Naive thymus-derived CD4-positive, alpha-beta T cell (primary cell): ENCODE measurements around the gene PHGDH. TPM values are rescaled to one million over a fixed set of nuclear protein-coding genes. Genes with fewer than 3 reads are reported as not detected.
"Not testable (repeated sequence)": the region's sequence is repeated elsewhere in the genome, so short reads cannot be mapped to it uniquely, and the experiment has no call there.

ENCODE experiments used
- ATAC-seq: fragments of 150-1000 bp; cut with Tn5 transposase; 2 replicates; pipeline ENCODE4 v1.10.0; 2021; ENCODE audit warnings: mild to moderate bottlenecking, moderate library complexity
- CTCF ChIA-PET: fragments of 350-600 bp; sonication (Branson Sonifier 250); formaldehyde crosslinking; loops from one replicate; lab custom pipeline; 2021; ENCODE audit warnings: antibody characterized with exemption; lab: Charles Lee
- POLR2A ChIA-PET: fragments of 350-600 bp; sonication (Branson Sonifier 250); formaldehyde crosslinking; loops from one replicate; lab custom pipeline; 2021; ENCODE audit warnings: antibody characterized with exemption, inconsistent platforms; lab: Charles Lee
- DNase-seq, 9 donors: peaks; one replicate each; pipeline versions ENCODE4 v3.0.0 to v3.0.0-alpha.2; 2020 to 2022; ENCODE audit warnings: mixed read lengths in 1 of 9
- H3K27ac ChIP-seq: one replicate; pipeline ENCODE4 v1.7.0; 2013; ENCODE audit warnings: mild to moderate bottlenecking, low read depth, low read length, moderate library complexity
- H3K27me3 ChIP-seq, 2 donors: one replicate each; pipeline ENCODE4 v1.7.0; 2013; ENCODE audit warnings: low read length in 2 of 2, mild to moderate bottlenecking in 2 of 2, moderate library complexity in 2 of 2; ENCODE audit not compliant: control insufficient read depth in 2 of 2, insufficient read depth in 2 of 2
- H3K36me3 ChIP-seq, 3 experiments: 1 replicate in 2 of 3; 2 replicates in 1 of 3; pipeline ENCODE4 v1.7.0; 2013; ENCODE audit warnings: low read length in 3 of 3, mild to moderate bottlenecking in 3 of 3, moderate library complexity in 1 of 3; ENCODE audit not compliant: insufficient read depth in 3 of 3, control insufficient read depth in 2 of 3
- H3K4me1 ChIP-seq, 2 donors: one replicate each; pipeline ENCODE4 v1.7.0; 2013; ENCODE audit warnings: low read length in 2 of 2, mild to moderate bottlenecking in 2 of 2, moderate library complexity in 1 of 2; ENCODE audit not compliant: control insufficient read depth in 2 of 2, insufficient read depth in 2 of 2
- H3K4me3 ChIP-seq: 2 replicates; pipeline ENCODE4 v1.7.0; 2013; ENCODE audit warnings: mild to moderate bottlenecking, low read length
- H3K9me3 ChIP-seq, 3 experiments: 1 replicate in 2 of 3; 2 replicates in 1 of 3; pipeline ENCODE4 v1.7.0; 2013; ENCODE audit warnings: low read length in 3 of 3; ENCODE audit not compliant: control insufficient read depth in 2 of 3
- H3K27ac Mint-ChIP-seq, 9 donors: one replicate each; pipeline ENCODE4 v1.8.0; 2020 to 2022; ENCODE audit warnings: mixed read lengths in 9 of 9, mild to moderate bottlenecking in 8 of 9, moderate library complexity in 5 of 9, inconsistent platforms in 2 of 9
- H3K27me3 Mint-ChIP-seq, 5 donors: one replicate each; pipeline ENCODE4 v1.8.0; 2021 to 2022; ENCODE audit warnings: mixed read lengths in 5 of 5, mild to moderate bottlenecking in 1 of 5
- H3K36me3 Mint-ChIP-seq, 5 donors: one replicate each; pipeline ENCODE4 v1.8.0; 2020 to 2022; ENCODE audit warnings: mixed read lengths in 5 of 5, mild to moderate bottlenecking in 3 of 5, inconsistent platforms in 1 of 5
- H3K4me1 Mint-ChIP-seq, 7 donors: one replicate each; pipeline ENCODE4 v1.8.0; 2020 to 2022; ENCODE audit warnings: mixed read lengths in 7 of 7, mild to moderate bottlenecking in 3 of 7, inconsistent platforms in 1 of 7
- H3K4me3 Mint-ChIP-seq, 10 donors: one replicate each; pipeline ENCODE4 v1.8.0; 2020 to 2022; ENCODE audit warnings: mild to moderate bottlenecking in 10 of 10, mixed read lengths in 10 of 10, moderate library complexity in 6 of 10, inconsistent platforms in 2 of 10
- H3K9me3 Mint-ChIP-seq, 11 donors: one replicate each; pipeline ENCODE4 v1.8.0; 2020 to 2022; ENCODE audit warnings: mixed read lengths in 11 of 11, mild to moderate bottlenecking in 4 of 11, inconsistent platforms in 1 of 11, moderate library complexity in 1 of 11
- intact Hi-C, 2 donors: fragments of 100-400 bp; cut with micrococcal nuclease; formaldehyde crosslinking; loops; one replicate each; pipeline ENCODE4 v1.15.1; 2023
- polyA plus RNA-seq, 2 donors: library from polyadenylated mRNA; unstranded; fragments of 300-500 nt; fragmentation: Illumina TruSeq; gene quantifications; one replicate each; pipeline ENCODE4 v1.2.3, GENCODE V29; 2021
- total RNA-seq, 6 experiments: library from RNA in 5 of 6; stranded (reverse) in 5 of 6; gene quantifications; 1 replicate in 5 of 6; 2 replicates in 1 of 6; pipeline ENCODE4 v1.2.3 and lab custom pipeline; 2021 to 2026

The PHGDH gene
- total and polyA plus RNA-seq, 7 experiments from 2014 or later, result 6.9 to 79.5 (median 18.8) TPM

- Mint-ChIP-seq H3K36me3 (peaks cover 0 to 24% (median 8%) of the 10 kb centered on the region in 5 donors), H3K4me1 (no peaks in the 10 kb centered on the region), H3K9me3 (peaks cover 8 to 35% (median 23%) of the 10 kb centered on the region in 11 donors), H3K27me3 (peaks cover 23 to 48% (median 37%) of the 10 kb centered on the region in 5 donors), H3K27ac (no peak overlapping the region), H3K4me3 (no peak overlapping the region)
- DNase-seq (no peak), ATAC-seq (no peak)
- Histone ChIP-seq H3K27me3 (no peaks in the 10 kb centered on the region), H3K36me3 (no peaks in the 10 kb centered on the region), H3K9me3 (peaks cover 0 to 6% (median 0%) of the 10 kb centered on the region in 3 experiments), H3K4me1 (no peaks in the 10 kb centered on the region), H3K4me3 (no peak overlapping the region), H3K27ac (no peak overlapping the region)
- intact Hi-C loops, result no loop called here
- POLR2A ChIA-PET, result no interaction called here
- CTCF ChIA-PET, result no interaction called here
These were observed 7.9 kb upstream of the PHGDH start for GRCh38 chr1:119703666-119704450.

GRCh38 chr1:119706599-119706998 lies 5.1 kb upstream of the PHGDH start:
- CTCF ChIA-PET, ATAC-seq, H3K4me1 ChIP-seq, H3K9me3 ChIP-seq, H3K4me1 Mint-ChIP-seq, H3K36me3 ChIP-seq, H3K27me3 ChIP-seq, H3K4me3 ChIP-seq, intact Hi-C loops, H3K27ac Mint-ChIP-seq, DNase-seq, H3K27ac ChIP-seq, H3K4me3 Mint-ChIP-seq, POLR2A ChIA-PET: not testable (repeated sequence)
- Mint-ChIP-seq H3K36me3 (peaks cover 0 to 11% (median 5%) of the 10 kb centered on the region in 5 donors), H3K27me3 (peaks cover 7 to 48% (median 32%) of the 10 kb centered on the region in 5 donors), H3K9me3 (peaks cover 0 to 22% (median 15%) of the 10 kb centered on the region in 11 donors)

GRCh38 chr1:119711356-119711803 lies 354 bp upstream of the PHGDH start:
- H3K9me3 ChIP-seq, DNase-seq, H3K36me3 ChIP-seq, ATAC-seq, H3K9me3 Mint-ChIP-seq, H3K27ac ChIP-seq, H3K4me1 ChIP-seq, H3K27me3 ChIP-seq, CTCF ChIA-PET: not testable (repeated sequence)
- H3K4me3 Mint-ChIP-seq, result peak overlapping the region; percentile 90 to 97 (median 93)
- H3K36me3 Mint-ChIP-seq, result peaks cover 0 to 12% (median 0%) of the 10 kb centered on the region in 5 donors
- H3K27ac Mint-ChIP-seq, result peak overlapping the region in 7 of 9 donors; percentile 1 to 89 (median 36)
- peaks cover 15 to 41% (median 26%) of the 10 kb centered on the region in 7 donors for H3K4me1 Mint-ChIP-seq
- H3K27me3 Mint-ChIP-seq, result peaks cover 0 to 39% (median 15%) of the 10 kb centered on the region in 5 donors
- H3K4me3 ChIP-seq, result peak overlapping the region; percentile 84
- intact Hi-C loops, result loop anchor here (5.0 to 10.0 kb wide), 2 partner anchors 39 to 1803 kb away; no protein-coding TSS in a partner anchor
- POLR2A ChIA-PET, result interaction anchor here (1.0 kb wide), 1 partner anchor 571 kb away, joined by 5 read pairs; the partner anchor contains the start of gene WARS2

- peak overlapping the region in 4 of 9 donors; percentile 1 to 89 (median 37) for H3K27ac Mint-ChIP-seq
- H3K27me3 Mint-ChIP-seq, result peaks cover 0 to 35% (median 15%) of the 10 kb centered on the region in 5 donors
- ATAC-seq (peak; percentile 55), DNase-seq (peak in 7 of 9 donors; percentile 6 to 55 (median 18))
- Histone ChIP-seq H3K9me3 (no peaks in the 10 kb centered on the region), H3K4me3 (peak overlapping the region; percentile 84), H3K4me1 (no peaks in the 10 kb centered on the region), H3K36me3 (peaks cover 0 to 3% (median 0%) of the 10 kb centered on the region in 3 experiments), H3K27ac (no peak overlapping the region), H3K27me3 (no peaks in the 10 kb centered on the region)
- H3K36me3 Mint-ChIP-seq, result peaks cover 0 to 12% (median 0%) of the 10 kb centered on the region in 5 donors
- H3K4me3 Mint-ChIP-seq, result peak overlapping the region; percentile 90 to 97 (median 93)
- H3K9me3 Mint-ChIP-seq, result peaks cover 0 to under 1% (median 0%) of the 10 kb centered on the region in 11 donors
- peaks cover 15 to 43% (median 28%) of the 10 kb centered on the region in 7 donors for H3K4me1 Mint-ChIP-seq
- intact Hi-C loops, result loop anchor here (5.0 to 10.0 kb wide), 2 partner anchors 40 to 1802 kb away; no protein-coding TSS in a partner anchor
- POLR2A ChIA-PET, result interaction anchor here (0.6 to 1.0 kb wide), 2 partner anchors 572 kb away, joined by 3 to 5 read pairs; partner anchors contain the start of gene WARS2
- CTCF ChIA-PET, result no interaction called here
These were observed 756 bp downstream of the PHGDH start for GRCh38 chr1:119712342-119713038.

GRCh38 chr1:119713039-119713748 lies 1.5 kb downstream of the PHGDH start:
- Mint-ChIP-seq H3K27ac (peak overlapping the region in 4 of 9 donors; percentile 1 to 82 (median 59)), H3K4me1 (peaks cover 15 to 43% (median 31%) of the 10 kb centered on the region in 7 donors), H3K36me3 (peaks cover 0 to 12% (median 0%) of the 10 kb centered on the region in 5 donors), H3K4me3 (peak overlapping the region; percentile 68 to 97 (median 80)), H3K27me3 (peaks cover 0 to 29% (median 15%) of the 10 kb centered on the region in 5 donors), H3K9me3 (peaks cover 0 to 2% (median 0%) of the 10 kb centered on the region in 11 donors)
- DNase-seq (no peak), ATAC-seq (no peak)
- Histone ChIP-seq H3K4me3 (no peak overlapping the region), H3K9me3 (no peaks in the 10 kb centered on the region), H3K4me1 (no peaks in the 10 kb centered on the region), H3K36me3 (peaks cover 0 to 3% (median 0%) of the 10 kb centered on the region in 3 experiments), H3K27me3 (no peaks in the 10 kb centered on the region), H3K27ac (no peak overlapping the region)
- CTCF ChIA-PET, result no interaction called here
- intact Hi-C loops, result loop anchor here (5.0 to 10.0 kb wide), 2 partner anchors 41 to 1802 kb away; no protein-coding TSS in a partner anchor
- POLR2A ChIA-PET, result interaction anchor here (0.6 kb wide), 1 partner anchor 573 kb away, joined by 3 read pairs; the partner anchor contains the start of gene WARS2
